AG08395 (cell line): ENCODE results near the gene SZRD1.

ENCODE experiments used
- DNase-seq: peaks from one replicate; pipeline ENCODE4 v3.0.0; 2012; ENCODE audit warnings: mixed read lengths, low spot score

Gene SZRD1

DNA sequence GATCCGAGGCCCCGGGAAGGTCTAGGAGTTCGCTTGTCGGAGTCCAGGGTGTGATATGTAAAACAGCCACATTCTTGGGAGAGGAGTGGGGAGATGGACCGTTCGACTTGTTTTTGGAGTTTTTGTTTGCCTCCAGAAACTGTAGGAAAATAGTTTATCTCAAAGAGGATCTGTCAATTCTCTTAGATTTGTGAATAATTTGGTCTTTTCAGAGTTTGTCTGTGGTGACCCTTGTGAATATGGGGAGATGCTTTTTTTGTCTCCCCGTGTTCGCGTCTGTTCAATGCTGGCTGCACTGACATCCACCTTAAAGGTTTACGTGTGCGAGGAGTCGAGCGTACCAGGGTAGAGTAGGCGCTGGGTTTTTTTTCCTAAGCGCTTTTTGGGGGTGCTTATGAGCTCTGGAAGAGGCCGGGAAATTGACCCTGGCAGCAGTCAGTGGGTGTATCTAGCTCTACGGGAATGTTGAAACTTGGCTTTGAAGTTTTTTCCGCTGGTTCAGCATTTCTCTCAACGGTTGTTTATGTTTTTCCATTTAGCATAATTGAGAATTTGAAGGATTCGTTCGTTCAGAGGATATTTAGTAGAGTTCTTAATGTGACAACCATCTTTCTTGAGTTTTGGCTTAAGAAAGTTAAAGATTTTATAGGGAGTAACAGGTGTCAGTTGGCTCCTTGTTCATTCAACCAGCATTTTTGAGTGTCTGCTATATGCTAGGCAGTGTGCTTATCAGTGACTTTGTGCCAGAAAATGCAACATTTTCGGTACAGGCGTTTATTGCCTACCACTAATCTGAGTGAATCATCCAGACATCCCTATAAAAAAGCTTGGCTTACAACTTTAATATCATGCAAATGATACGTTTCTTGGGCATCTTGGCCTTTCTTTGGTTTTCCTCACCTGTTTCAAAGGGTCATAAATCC is 1.2 kb downstream of the SZRD1 start:
- no peak for DNase-seq

DNA sequence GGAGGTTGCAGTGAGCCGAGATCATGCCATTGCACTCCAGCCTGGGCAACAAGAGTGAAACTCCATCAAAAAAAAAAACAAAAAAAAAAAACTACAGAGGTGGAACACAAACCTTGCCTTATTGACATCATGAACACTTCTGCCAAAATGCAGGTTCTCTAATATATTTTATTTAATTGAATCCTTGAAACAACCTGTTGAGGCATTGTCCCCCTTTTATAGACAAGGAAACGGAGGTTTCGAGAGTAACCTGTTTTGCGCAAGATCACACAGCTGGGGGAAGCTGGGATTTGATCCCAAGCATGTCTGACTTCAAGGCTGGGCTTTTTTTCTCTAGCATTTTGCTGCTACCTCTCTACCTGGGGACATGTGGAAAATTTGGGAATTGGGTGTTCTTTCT is 2.8 kb downstream of the SZRD1 start:
- DNase-seq = no peak

DNA sequence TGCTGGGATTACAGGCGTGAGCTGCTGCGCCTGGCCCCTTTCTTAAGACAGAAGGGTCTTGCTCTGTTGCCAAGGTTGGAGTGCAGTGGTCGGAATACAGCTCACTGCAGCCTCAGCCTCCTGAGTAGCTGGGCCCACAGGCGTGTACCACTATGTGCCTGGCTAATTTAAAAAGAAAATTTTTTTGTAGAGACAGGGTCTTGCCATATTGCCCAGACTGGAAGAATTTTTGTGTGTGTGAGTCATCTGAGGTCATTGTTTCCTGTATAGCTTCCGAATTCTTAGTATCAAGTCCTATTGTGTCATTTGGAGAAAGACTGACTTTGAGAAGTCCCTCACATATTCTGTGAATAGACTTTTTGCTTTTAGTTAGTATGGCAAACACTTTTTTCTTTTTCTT is 4.7 kb downstream of the SZRD1 start:
- peak; percentile 52 for DNase-seq

DNA sequence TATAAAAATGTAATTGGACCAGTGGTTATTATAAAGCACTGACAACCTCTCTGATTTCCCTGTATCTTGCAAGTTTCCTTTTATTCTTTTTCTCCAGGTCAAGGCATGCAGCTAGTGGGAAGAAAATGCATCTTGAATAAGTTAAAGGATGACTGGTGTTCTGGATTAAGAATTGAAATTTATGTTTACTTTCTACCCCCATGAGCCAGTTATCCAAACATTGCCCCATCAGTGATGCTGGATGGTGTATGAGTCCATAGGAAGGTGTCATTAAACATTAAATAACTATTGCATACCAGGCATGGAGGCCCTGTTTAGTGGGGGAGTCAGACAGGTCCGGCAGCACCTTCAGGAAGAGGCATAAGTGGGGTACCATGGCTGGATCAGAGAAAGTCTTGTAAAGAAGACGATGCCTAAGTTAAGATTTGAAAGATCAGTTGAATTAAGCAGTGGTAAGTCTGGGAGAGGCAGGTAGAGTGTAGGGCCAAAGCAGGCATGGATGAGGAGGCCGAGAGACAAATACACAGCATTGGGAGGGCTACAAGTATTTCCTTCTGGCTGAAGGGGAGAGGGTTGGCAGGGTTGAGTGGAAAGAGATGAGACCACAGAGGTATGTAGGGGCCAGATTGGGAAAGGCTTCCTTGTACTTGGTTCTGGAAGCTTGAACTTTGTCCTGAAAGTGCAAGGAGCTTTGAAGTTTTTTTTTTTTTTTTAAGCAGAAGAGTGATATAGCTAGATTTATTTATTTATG is 5.7 kb downstream of the SZRD1 start:
- no peak for DNase-seq

DNA sequence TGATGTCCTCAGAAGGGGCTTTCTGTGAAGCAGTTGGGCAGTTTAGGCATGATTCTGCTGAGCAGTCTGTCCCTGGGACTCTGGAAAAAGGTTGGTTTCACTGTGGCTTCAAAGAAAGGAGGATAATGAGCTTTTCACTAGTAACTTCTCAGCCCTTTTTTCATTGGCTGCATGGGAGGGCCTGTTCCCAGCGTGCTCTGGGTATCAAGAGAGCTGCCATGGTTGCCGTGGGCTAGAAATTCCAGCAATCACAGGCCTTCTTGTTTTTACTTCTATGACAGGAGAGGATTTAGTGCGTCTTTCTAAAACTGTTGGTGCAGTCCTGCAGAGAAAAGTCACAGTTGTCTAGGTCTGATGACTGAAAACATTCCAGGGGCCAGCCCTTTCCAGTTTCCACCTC is 7.2 kb downstream of the SZRD1 start:
- DNase-seq = no peak

DNA sequence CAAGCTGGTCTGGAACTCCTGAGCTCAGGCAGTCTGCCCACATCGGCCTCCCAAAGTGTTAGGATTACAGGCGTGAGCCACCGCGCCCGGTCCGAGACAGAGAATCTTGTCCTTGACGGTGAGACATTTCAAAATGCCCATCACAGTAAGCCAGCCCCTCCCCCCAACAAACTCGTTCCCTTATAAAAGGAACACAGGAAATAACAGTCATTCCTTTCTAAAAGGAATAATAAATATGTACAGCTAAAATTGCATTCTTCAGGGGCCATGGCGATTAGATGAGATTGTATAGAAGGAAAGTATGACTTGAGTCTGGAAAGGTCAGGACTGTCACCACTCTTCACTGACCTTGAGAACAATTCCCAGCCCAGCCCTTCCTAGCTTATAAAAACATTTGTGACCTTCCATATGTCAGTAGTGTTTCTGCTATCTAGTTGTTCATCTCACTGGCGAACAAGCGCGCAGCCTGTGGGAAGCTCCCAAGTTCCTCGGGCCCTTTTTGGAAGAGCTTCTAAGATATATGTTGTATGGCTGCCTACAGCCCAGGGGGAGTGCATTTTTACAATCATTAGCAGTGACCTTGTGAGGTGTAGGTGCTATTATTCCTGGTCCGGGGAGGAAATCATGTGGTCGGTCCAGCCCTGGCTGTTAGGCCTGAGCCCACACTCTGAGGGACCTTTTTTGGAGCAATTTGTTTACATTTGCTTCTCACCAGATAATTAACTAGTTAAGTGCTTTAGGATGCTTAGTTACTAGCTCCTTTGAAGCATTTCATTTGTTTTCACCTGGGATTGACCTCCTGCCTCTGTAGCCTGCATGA is 8.7 kb downstream of the SZRD1 start:
- no peak for DNase-seq

DNA sequence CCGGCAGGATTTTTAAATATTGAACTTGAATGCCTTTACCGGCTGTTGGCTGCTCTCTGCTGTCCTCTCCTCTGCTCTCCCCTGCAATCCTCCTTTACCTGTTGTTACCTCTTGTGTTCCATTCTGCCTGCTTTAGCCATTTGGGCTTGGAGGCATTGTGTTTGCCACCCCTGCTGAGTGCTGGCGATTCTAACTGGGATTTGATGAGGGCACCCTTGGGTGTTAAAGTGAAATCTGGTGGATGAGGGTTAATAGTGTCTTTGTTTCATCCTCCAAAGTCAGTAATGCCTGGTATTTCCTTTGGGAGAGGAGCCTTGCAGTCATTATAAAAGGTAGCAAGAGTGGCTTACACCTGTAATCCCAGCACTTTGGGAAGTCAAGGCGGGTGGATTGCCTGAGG is 9.9 kb downstream of the SZRD1 start:
- no peak for DNase-seq

- no peak for DNase-seq
Measured at GRCh38 chr1:16378443-16378842, 11.4 kb downstream of the SZRD1 start.

GRCh38 chr1:16380868-16381267 is 13.8 kb downstream of the SZRD1 start:
- no peak for DNase-seq

DNA sequence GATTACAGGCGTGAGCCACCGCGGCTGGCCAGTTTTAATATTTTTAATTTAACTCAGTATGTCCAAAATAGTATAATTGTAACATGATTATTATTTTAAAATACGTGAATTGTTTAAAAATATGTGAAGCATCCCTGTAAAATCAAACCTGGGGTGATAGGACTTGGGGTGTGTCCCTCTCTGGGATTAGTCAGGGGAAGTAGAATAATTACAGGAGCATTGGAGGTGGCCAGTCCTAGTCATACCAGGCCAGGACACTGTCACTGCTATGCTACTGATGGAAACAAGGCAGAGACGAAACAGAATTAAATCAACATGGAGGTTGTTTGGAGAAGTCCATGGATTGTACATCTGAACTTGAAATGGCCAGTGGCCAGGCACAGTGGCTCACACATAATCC is 16.8 kb downstream of the SZRD1 start:
- no peak for DNase-seq

DNA sequence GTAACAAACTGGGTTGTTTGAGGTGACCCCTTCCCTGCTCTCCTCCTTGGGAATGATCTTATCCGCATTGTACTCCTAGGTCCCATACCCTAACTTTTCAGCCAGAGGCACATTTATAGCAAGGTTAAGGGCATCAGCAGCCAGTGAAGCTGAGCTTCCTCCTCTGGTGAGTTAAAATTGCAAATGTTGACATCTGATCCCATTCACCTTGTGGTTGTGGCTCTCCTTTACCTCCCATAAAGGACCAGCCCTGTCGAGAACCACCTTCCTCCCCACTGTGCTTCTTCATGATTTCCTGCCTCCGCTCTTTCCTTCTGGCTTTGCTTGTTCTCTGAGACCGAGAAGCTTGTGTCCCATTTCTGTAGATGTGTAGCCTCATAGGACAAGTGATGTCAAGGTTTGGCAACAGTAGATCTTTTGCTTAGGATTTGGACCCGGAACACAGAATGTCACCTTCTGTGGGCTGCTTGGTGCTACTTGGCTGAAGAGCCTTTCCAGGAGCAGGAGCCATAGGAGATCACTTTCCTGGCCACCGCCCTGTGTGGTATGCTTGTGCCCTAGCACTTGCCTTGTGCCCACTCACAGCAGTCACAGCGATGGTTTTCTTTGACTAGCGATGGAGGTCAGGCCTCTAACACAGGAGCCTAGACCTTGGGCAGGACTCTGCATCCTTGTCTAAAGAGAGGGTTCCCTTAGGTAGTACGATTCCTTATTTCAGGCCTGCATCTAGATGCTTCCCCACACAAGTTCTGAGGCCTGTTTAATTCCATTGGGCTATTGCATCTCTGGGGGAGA is 18.8 kb downstream of the SZRD1 start:
- DNase-seq = no peak

- DNase-seq = peak; percentile 90
Measured at GRCh38 chr1:16386454-16387113, 19.5 kb downstream of the SZRD1 start.

DNA sequence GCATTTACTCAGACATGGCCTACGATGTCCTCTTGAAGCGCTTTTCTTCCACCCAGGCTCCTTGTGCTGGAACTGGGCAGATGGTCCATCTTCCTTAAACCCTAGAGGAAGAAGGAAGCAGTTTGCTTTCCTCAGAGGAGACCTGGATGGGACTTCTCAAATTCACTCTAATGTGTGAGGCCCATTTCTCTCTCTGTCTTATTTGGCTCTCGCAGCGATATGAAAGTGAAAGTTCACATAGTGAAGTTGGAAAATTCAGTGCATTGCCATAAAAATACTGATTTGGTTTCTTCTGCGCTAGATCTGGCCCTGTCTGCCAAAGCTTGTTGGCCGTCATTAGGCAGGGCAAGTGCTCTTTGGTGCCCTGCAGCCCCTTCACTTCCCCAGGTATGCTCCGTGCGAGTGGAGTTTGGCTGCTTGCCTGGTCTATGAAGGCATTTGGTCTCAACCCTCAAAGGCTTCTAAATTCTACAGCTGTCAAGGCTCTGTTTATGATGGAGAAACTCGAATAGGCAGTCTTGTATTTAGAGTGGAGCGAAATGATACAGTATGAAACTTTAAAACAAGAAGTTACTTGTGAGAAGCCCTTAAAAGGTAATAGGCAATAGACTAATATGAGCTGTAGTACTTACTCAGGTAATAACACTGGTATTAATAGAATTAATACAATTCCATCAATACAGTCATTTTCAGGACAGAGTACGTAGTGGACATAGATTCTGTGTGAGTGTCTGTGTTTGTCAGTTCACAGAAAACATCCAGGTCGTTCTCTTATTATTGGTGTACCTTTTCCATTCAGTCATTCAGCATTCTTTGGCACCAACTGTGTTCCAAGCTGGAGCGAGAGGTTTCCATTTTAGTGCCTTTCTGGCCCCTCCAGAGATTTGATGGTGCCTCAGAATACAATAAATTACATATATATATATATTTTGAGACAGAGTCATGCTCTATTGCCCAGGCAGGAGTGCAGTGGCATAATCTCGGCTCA is 20.5 kb downstream of the SZRD1 start:
- DNase-seq = no peak

DNA sequence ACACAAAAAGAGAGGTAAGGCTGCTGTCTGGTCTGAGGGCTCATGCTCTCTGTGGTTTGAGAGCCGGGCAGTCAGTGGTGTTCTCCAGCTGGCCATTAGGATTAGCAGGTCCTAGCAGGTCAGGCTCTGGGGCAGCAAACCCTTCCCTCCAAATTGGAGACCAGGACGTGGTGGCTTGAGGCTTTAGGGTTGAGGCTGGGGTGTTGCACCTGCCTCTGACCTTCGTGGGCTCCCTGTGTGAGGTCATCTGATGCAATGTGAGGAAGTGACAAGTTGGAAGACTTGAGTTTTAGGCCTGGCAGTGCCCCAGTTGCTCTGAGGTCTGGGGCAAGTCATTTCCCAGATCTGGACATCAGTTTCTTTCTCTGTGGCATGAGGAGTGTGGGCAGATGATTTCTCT is 24.4 kb downstream of the SZRD1 start:
- DNase-seq = no peak

DNA sequence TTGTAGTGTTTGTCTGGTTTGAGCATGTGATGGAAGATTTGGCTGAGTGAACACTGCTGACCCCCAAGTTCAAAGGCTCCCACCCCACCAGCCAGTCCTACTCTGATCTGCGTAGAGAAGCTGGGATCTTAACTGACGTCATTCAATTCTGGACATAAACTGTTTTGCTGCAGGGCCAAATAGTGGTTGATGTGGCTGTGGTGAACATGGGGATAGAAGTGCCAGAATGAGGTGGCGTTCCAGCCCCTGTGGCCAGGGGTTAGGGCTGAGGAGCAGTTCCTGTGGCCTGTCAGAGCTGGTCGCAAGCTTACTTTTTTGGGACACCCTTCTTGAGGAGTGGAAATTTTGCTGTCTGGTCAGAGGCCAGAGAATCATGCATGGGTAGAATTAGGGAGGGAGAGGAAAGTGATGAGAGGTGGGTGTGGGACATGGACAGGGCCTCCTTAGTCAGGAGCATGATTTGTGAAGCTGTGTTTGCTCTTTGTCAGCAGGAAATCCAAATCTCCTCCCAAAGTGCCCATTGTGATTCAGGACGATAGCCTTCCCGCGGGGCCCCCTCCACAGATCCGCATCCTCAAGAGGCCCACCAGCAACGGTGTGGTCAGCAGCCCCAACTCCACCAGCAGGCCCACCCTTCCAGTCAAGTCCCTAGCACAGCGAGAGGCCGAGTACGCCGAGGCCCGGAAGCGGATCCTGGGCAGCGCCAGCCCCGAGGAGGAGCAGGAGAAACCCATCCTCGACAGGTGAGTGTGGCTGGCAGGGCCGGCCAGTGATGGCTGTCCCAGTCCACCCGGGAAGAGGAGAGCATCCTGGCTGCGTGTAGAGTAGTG is 25.9 kb downstream of the SZRD1 start:
- DNase-seq = no peak

DNA sequence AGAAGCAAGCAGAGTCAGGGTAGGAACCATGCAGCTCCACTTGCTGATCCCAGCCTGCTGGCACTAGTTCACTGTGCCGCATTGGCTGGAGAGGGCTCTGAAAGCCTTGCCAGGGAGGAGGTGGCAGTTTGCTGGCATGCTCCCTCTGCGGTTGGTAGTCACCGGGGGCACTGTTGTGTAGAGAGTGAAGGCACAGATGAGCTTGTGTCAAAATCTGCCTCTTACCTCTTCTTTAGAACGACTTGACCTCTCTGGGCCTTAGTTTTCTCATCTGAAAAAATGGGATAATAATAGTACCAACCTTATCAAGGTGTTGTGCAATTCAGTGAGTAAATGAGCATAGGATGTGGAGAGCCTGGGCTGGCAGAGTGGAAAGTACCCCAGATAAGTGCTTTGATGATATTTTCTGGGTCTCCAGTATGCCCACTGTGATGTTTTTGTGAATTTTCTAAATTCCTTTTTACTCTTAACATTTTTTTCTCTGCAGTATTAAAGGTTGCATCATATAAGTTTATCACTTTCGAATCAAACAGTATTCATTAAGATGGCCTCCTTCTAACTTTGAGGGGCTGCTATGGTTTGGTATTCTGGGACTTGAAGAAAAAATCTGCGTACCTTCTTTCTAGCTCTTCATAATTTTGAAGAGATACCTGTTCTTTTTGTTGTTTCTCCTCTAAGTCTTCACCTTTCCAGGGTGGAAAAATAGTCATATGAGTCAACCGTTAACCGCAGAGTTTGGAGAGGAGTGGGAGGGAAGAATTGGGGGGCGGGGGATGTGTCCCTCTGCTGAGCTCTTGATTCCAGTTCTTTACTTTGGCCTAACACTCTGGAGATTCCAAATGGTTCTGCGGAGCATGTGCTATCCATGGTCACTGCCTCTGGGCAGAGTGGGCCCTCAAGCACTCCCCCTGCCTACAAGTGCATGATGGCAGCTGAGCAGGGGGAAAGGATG is 26.8 kb downstream of the SZRD1 start:
- DNase-seq = no peak

GRCh38 chr1:16394977-16395376 is 27.9 kb downstream of the SZRD1 start:
- no peak for DNase-seq

DNA sequence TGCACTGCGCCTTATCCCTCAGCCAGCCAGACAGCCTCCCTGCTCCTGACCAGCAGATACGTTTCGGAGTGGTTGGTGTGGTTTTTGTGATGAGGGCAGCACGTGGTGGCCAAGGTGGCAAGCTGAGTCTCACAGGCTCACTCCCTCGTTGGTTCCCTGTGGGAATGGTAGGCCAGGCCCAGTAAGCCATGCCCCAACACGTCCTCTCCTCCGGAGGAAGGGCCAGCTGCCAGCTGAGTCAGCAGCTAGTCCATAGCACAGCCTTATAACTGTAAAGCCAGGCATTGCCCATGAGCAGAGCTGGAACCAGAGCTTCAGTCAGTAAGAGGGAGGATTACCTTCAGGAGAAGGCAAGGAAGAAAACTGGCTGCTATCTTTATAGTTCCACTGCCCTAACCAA is 29.5 kb downstream of the SZRD1 start:
- DNase-seq = peak; percentile 84
